ENCODE results near the gene FBP2.

Gene FBP2

DNA sequence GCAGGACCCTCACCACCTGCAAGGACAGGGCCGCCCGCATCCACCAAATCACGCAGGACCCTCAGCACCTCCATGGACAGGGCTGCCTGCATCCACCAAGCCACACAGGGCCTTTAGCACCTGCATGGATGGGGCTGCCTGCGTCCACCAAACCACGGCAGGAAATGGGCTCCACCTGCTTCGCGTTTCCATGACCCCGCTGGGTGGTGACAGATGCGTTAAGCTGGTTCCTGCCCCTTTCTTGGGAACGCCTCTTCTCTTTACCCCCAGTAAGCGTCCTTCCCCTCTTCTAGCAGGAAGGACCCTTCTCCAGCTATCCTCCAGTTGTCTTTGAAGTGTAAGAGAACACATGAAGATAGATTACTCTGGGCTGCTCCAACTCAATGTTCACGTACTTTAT lies 32.2 kb upstream of the FBP2 start:
- no peaks in the 10 kb centered on the region for H3K36me3 ChIP-seq (ENCODE audit: control insufficient read depth, insufficient read depth, low read length)
- TF ChIP-seq, protein P1, sequence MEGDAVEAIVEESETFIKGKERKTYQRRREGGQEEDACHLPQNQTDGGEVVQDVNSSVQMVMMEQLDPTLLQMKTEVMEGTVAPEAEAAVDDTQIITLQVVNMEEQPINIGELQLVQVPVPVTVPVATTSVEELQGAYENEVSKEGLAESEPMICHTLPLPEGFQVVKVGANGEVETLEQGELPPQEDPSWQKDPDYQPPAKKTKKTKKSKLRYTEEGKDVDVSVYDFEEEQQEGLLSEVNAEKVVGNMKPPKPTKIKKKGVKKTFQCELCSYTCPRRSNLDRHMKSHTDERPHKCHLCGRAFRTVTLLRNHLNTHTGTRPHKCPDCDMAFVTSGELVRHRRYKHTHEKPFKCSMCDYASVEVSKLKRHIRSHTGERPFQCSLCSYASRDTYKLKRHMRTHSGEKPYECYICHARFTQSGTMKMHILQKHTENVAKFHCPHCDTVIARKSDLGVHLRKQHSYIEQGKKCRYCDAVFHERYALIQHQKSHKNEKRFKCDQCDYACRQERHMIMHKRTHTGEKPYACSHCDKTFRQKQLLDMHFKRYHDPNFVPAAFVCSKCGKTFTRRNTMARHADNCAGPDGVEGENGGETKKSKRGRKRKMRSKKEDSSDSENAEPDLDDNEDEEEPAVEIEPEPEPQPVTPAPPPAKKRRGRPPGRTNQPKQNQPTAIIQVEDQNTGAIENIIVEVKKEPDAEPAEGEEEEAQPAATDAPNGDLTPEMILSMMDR (IDR thresholded peaks at IDR 0.05; ENCODE audit: insufficient read depth, low read length, poor library complexity, severe bottlenecking): no peak
- H3K27me3 ChIP-seq (replicated peaks; ENCODE audit: control insufficient read depth, insufficient read depth, low read length): peaks cover 1% of the 10 kb centered on the region
- H3K4me3 ChIP-seq (replicated peaks; ENCODE audit: low read depth, low read length): no peak overlapping the region
- DNase-seq (ENCODE audit: extremely low read depth, insufficient read length): no peak

GRCh38 chr9:94624629-94625028 lies 31.0 kb upstream of the FBP2 start:
- TF ChIP-seq, protein P1 (IDR thresholded peaks at IDR 0.05; ENCODE audit: insufficient read depth, low read length, poor library complexity, severe bottlenecking): no peak
- Histone ChIP-seq H3K27me3 (replicated peaks; ENCODE audit: control insufficient read depth, insufficient read depth, low read length) (no peaks in the 10 kb centered on the region; the same call in none of the 2 replicates), H3K4me3 (replicated peaks; ENCODE audit: low read depth, low read length) (no peak overlapping the region), H3K36me3 (ENCODE audit: control insufficient read depth, insufficient read depth, low read length) (no peaks in the 10 kb centered on the region)
- no peak for DNase-seq (ENCODE audit: extremely low read depth, insufficient read length)

- TF ChIP-seq, protein P1 (IDR thresholded peaks at IDR 0.05; ENCODE audit: insufficient read depth, low read length, poor library complexity, severe bottlenecking): peak; percentile 78
- no peaks in the 10 kb centered on the region; the same call in none of the 2 replicates for H3K27me3 ChIP-seq (replicated peaks; ENCODE audit: control insufficient read depth, insufficient read depth, low read length)
- no peaks in the 10 kb centered on the region for H3K36me3 ChIP-seq (ENCODE audit: control insufficient read depth, insufficient read depth, low read length)
- DNase-seq (ENCODE audit: extremely low read depth, insufficient read length): peak; percentile 25
- H3K4me3 ChIP-seq (replicated peaks; ENCODE audit: low read depth, low read length): no peak overlapping the region
These were observed 29.6 kb upstream of the FBP2 start for GRCh38 chr9:94623253-94623652.

DNA sequence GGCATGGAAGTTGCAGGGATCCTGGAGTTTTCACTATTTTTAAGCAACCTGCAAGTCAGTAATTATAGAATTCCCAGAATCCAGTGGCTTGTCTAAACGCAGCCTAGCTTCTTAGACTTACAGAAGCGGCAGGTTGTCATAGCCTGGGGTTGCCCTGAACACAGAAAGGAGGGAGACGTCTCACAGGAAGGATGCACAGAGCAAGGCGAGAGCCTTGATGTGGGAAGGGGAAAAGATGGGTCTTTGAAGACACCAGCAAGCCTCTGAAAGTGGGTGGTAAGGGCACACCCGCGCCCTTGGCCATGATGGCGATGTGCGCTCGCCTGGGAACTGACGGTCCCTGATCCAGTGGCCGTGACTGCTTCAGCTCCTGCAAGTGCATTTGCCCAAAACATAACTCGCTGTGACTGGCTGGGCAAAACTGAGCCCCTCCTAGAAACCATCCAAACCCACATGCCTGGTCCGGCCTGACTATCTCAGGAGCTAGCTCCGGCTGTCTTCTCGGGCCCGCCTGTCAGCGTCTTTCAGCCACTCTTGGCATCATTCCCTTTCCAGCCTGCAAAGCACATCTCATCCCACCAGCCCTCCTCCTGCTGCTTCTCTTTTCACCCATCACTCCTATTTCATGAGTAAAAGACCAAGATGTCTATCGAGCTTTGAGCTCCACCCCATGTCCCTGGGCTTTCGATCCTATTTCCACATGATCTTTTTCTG lies 28.6 kb upstream of the FBP2 start:
- H3K4me3 ChIP-seq (replicated peaks; ENCODE audit: low read depth, low read length): no peak overlapping the region
- DNase-seq (ENCODE audit: extremely low read depth, insufficient read length): no peak
- H3K27me3 ChIP-seq (replicated peaks; ENCODE audit: control insufficient read depth, insufficient read depth, low read length): no peaks in the 10 kb centered on the region; the same call in 1 of the 2 replicates
- H3K36me3 ChIP-seq (ENCODE audit: control insufficient read depth, insufficient read depth, low read length): no peaks in the 10 kb centered on the region
- TF ChIP-seq, protein P1 (IDR thresholded peaks at IDR 0.05; ENCODE audit: insufficient read depth, low read length, poor library complexity, severe bottlenecking): no peak

GRCh38 chr9:94619026-94619425 lies 25.4 kb upstream of the FBP2 start:
- no peak overlapping the region for H3K4me3 ChIP-seq (replicated peaks; ENCODE audit: low read depth, low read length)
- no peaks in the 10 kb centered on the region for H3K27me3 ChIP-seq (replicated peaks; ENCODE audit: control insufficient read depth, insufficient read depth, low read length)
- H3K36me3 ChIP-seq (ENCODE audit: control insufficient read depth, insufficient read depth, low read length): no peaks in the 10 kb centered on the region
- DNase-seq (ENCODE audit: extremely low read depth, insufficient read length): no peak
- TF ChIP-seq, protein P1 (IDR thresholded peaks at IDR 0.05; ENCODE audit: insufficient read depth, low read length, poor library complexity, severe bottlenecking): no peak

Measured in GM06990 (cell line).